ENCODE measurements around the gene AK5.
"Not testable (repeated sequence)": the region's sequence is repeated elsewhere in the genome, so short reads cannot be mapped to it uniquely, and the experiment has no call there.

AK5 gene

GRCh38 chr1:77413541-77414335, 131.9 kb downstream of the AK5 start:
- H3K9me3 ChIP-seq (ENCODE audit: control insufficient read depth, insufficient read depth, low read depth, low read length), result no peaks in the 10 kb centered on the region; the same call in 1 of the 2 replicates
- H3K4me3 ChIP-seq (ENCODE audit: low read depth, low read length), result no peak overlapping the region
- H3K4me1 ChIP-seq (ENCODE audit: control insufficient read depth, insufficient read depth, low read length), result 0 out of 2 replicates have a peak, but pooled peaks cover 5% of the 10 kb centered on the region
- no peaks in the 10 kb centered on the region for H3K36me3 ChIP-seq (ENCODE audit: control insufficient read depth, insufficient read depth, low read length)
- H3K27ac ChIP-seq (ENCODE audit: low read depth, low read length), result no peak overlapping the region
- H3K9ac ChIP-seq (ENCODE audit: low read length), result no peak overlapping the region
- no peaks in the 10 kb centered on the region for H3K27me3 ChIP-seq (ENCODE audit: control insufficient read depth, insufficient read depth, low read length)

GRCh38 chr1:77415579-77415978, 133.8 kb downstream of the AK5 start:
- H3K27ac ChIP-seq (ENCODE audit: low read depth, low read length), result no peak overlapping the region
- no peaks in the 10 kb centered on the region for H3K27me3 ChIP-seq (ENCODE audit: control insufficient read depth, insufficient read depth, low read length)
- H3K4me3 ChIP-seq (ENCODE audit: low read depth, low read length), result no peak overlapping the region
- H3K4me1 ChIP-seq (ENCODE audit: control insufficient read depth, insufficient read depth, low read length), result 0 out of 2 replicates have a peak, but pooled peaks cover 5% of the 10 kb centered on the region
- H3K36me3 ChIP-seq (ENCODE audit: control insufficient read depth, insufficient read depth, low read length), result no peaks in the 10 kb centered on the region
- no peaks in the 10 kb centered on the region; the same call in 1 of the 2 replicates for H3K9me3 ChIP-seq (ENCODE audit: control insufficient read depth, insufficient read depth, low read depth, low read length)
- no peak overlapping the region for H3K9ac ChIP-seq (ENCODE audit: low read length)

GRCh38 chr1:77416692-77417450, 135.1 kb downstream of the AK5 start:
- Histone ChIP-seq H3K27me3 (ENCODE audit: control insufficient read depth, insufficient read depth, low read length) (no peaks in the 10 kb centered on the region), H3K9ac (ENCODE audit: low read length) (no peak overlapping the region), H3K9me3 (ENCODE audit: control insufficient read depth, insufficient read depth, low read depth, low read length) (no peaks in the 10 kb centered on the region; the same call in 1 of the 2 replicates), H3K4me1 (ENCODE audit: control insufficient read depth, insufficient read depth, low read length) (0 out of 2 replicates have a peak, but pooled peaks cover 5% of the 10 kb centered on the region), H3K27ac (ENCODE audit: low read depth, low read length) (no peak overlapping the region), H3K4me3 (ENCODE audit: low read depth, low read length) (no peak overlapping the region), H3K36me3 (ENCODE audit: control insufficient read depth, insufficient read depth, low read length) (no peaks in the 10 kb centered on the region)

- not testable (repeated sequence) for H3K9ac ChIP-seq (ENCODE audit: low read length); H3K36me3 ChIP-seq (ENCODE audit: control insufficient read depth, insufficient read depth, low read length); H3K27me3 ChIP-seq (ENCODE audit: control insufficient read depth, insufficient read depth, low read length); H3K4me3 ChIP-seq (ENCODE audit: low read depth, low read length); H3K9me3 ChIP-seq (ENCODE audit: control insufficient read depth, insufficient read depth, low read depth, low read length); H3K27ac ChIP-seq (ENCODE audit: low read depth, low read length); H3K4me1 ChIP-seq (ENCODE audit: control insufficient read depth, insufficient read depth, low read length)
These were observed 136.2 kb downstream of the AK5 start for GRCh38 chr1:77418055-77418454.

DNA sequence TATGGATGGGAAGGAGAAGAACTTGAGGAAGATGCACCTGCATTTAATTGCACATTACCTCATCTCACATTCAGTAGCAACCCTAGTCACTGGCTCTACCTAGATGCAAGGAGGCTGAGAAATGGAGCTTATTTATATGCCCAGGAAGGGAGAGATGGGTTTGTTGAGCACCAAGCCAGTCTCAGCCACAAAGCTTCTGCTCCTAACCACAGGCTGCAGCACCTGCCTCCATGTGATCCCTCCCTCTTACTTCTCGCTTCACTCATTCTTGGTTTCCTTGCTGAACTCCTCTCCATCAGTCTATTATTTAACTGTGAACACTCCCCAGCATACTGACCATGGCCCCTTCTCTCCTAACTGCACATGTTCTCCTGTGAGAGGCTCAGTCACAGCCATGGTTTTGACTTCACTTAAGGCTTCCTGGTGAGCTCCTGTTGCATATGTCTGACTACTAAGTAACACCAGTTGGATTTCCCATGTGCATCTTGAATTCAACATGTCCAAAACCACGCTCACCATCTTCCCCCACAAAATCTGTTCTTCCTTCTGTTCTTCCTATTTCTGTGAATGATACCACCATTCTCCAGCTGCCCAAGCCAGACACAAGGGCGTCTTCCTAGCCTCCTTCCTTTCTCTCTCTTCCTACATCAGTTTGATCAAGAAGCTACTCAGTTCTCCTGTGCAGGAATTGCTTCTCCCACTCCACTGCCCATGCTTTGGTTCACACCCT, 139.8 kb downstream of the AK5 start:
- Histone ChIP-seq H3K36me3 (ENCODE audit: control insufficient read depth, insufficient read depth, low read length) (no peaks in the 10 kb centered on the region), H3K4me1 (ENCODE audit: control insufficient read depth, insufficient read depth, low read length) (no peaks in the 10 kb centered on the region), H3K27me3 (ENCODE audit: control insufficient read depth, insufficient read depth, low read length) (no peaks in the 10 kb centered on the region), H3K9me3 (ENCODE audit: control insufficient read depth, insufficient read depth, low read depth, low read length) (peaks cover 3% of the 10 kb centered on the region; the same call in 1 of the 2 replicates), H3K9ac (ENCODE audit: low read length) (no peak overlapping the region), H3K27ac (ENCODE audit: low read depth, low read length) (no peak overlapping the region), H3K4me3 (ENCODE audit: low read depth, low read length) (no peak overlapping the region)

DNA sequence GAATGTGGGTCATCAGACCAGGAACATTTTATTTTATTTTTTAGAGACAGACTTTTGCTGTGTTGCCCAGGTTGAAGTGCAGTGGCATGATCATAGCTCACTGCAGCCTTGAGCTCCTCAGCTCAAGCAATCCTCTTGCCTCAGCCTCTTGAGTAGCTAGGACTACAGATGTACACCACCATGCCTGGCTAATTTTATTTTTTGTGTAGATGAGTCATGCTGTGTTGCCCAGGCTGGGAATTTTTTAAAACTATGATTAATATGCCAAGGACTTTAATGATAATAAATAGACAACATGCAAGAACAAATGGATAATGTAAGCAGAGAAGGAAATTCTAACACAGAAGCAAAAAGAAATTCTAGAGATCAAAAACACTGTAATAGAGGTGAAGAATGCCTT, 142.4 kb downstream of the AK5 start:
- Histone ChIP-seq H3K36me3 (ENCODE audit: control insufficient read depth, insufficient read depth, low read length) (no peaks in the 10 kb centered on the region), H3K4me1 (ENCODE audit: control insufficient read depth, insufficient read depth, low read length) (no peaks in the 10 kb centered on the region), H3K4me3 (ENCODE audit: low read depth, low read length) (no peak overlapping the region), H3K27me3 (ENCODE audit: control insufficient read depth, insufficient read depth, low read length) (no peaks in the 10 kb centered on the region), H3K9ac (ENCODE audit: low read length) (no peak overlapping the region), H3K27ac (ENCODE audit: low read depth, low read length) (no peak overlapping the region), H3K9me3 (ENCODE audit: control insufficient read depth, insufficient read depth, low read depth, low read length) (peaks cover 13% of the 10 kb centered on the region)

DNA sequence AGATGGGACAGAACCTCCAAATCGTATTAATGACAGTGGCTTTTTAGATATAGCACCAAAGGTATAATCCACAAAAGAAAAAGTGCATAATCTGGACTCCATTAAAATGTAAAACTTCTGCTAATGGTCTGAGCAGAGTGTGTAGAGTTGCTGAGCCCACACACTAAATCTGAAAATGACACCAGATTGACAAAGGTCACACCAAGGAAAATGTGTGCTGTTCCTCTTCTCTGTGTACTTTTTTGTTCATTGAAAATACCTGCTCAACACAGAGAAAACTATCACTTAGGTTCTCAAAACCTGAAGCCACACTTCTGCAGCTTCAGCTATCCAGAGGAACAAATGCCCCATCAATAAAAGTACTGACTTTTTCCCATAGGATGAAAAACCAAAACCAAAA, 146.2 kb downstream of the AK5 start:
- Histone ChIP-seq H3K27ac (ENCODE audit: low read depth, low read length) (no peak overlapping the region), H3K36me3 (ENCODE audit: control insufficient read depth, insufficient read depth, low read length) (no peaks in the 10 kb centered on the region), H3K4me3 (ENCODE audit: low read depth, low read length) (no peak overlapping the region), H3K9me3 (ENCODE audit: control insufficient read depth, insufficient read depth, low read depth, low read length) (peaks cover 13% of the 10 kb centered on the region), H3K9ac (ENCODE audit: low read length) (no peak overlapping the region), H3K27me3 (ENCODE audit: control insufficient read depth, insufficient read depth, low read length) (no peaks in the 10 kb centered on the region), H3K4me1 (ENCODE audit: control insufficient read depth, insufficient read depth, low read length) (no peaks in the 10 kb centered on the region)

DNA sequence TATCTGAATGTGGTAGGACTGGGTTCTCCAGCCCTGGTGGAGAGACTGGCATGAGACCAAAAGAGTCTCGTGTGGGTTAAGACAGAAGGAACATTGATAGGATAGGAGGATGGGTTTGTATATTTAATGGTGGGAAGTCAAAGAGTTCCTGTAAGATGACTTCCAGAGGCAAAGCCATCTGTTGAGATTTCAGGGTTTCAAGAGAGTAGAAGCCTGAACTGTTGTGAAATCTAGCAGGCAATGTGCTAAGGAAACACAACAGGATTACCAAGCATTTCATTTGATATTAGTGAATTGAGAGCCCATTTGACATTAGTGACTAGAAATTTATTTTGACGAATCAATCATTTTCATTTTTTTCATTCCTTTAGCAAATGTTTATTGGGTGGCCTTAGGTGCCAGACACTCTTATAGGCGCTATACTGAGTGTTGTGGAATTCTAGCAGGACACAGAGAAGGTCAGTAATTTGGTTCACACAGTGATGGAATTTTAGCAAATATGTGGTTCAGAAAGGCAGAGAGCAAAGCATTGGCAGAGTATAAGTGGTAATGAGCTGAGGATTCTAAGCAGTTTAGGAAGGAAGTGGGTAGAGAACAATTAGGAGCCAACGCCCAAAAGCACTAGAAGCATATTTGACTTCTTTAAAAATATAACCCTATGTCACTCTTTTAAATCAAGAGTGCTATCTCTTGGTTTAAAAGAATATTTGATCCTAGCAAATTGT, 149.3 kb downstream of the AK5 start:
- no peak overlapping the region for H3K4me3 ChIP-seq (ENCODE audit: low read depth, low read length)
- no peak overlapping the region for H3K9ac ChIP-seq (ENCODE audit: low read length)
- H3K9me3 ChIP-seq (ENCODE audit: control insufficient read depth, insufficient read depth, low read depth, low read length), result peaks cover 13% of the 10 kb centered on the region
- H3K36me3 ChIP-seq (ENCODE audit: control insufficient read depth, insufficient read depth, low read length), result no peaks in the 10 kb centered on the region
- no peaks in the 10 kb centered on the region for H3K27me3 ChIP-seq (ENCODE audit: control insufficient read depth, insufficient read depth, low read length)
- no peaks in the 10 kb centered on the region for H3K4me1 ChIP-seq (ENCODE audit: control insufficient read depth, insufficient read depth, low read length)
- no peak overlapping the region for H3K27ac ChIP-seq (ENCODE audit: low read depth, low read length)

GRCh38 chr1:77433934-77434333, 152.1 kb downstream of the AK5 start:
- Histone ChIP-seq H3K9me3 (ENCODE audit: control insufficient read depth, insufficient read depth, low read depth, low read length) (no peaks in the 10 kb centered on the region), H3K4me1 (ENCODE audit: control insufficient read depth, insufficient read depth, low read length) (no peaks in the 10 kb centered on the region), H3K27ac (ENCODE audit: low read depth, low read length) (no peak overlapping the region), H3K9ac (ENCODE audit: low read length) (no peak overlapping the region), H3K4me3 (ENCODE audit: low read depth, low read length) (no peak overlapping the region), H3K36me3 (ENCODE audit: control insufficient read depth, insufficient read depth, low read length) (no peaks in the 10 kb centered on the region), H3K27me3 (ENCODE audit: control insufficient read depth, insufficient read depth, low read length) (no peaks in the 10 kb centered on the region)

DNA sequence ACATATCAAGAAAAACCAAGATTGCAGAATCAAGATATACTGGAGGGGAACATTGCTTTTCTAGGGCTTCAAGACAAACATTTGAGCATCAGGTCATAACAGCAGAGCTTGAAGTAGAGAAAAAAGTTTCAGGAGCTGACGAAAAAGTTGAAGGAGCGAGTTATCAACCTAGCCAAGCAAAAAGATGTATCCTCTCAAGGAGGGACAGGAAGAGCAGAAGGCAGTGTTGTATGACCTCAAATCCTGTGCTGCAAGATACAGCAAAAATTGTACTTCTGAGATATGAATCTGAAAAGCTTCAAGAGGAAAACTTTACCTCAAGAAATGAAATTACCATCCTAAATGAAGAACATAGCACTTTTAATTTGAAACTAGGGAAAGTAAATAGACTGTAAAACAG, 153.1 kb downstream of the AK5 start:
- Histone ChIP-seq H3K36me3 (ENCODE audit: control insufficient read depth, insufficient read depth, low read length) (no peaks in the 10 kb centered on the region), H3K27me3 (ENCODE audit: control insufficient read depth, insufficient read depth, low read length) (no peaks in the 10 kb centered on the region), H3K4me1 (ENCODE audit: control insufficient read depth, insufficient read depth, low read length) (no peaks in the 10 kb centered on the region), H3K27ac (ENCODE audit: low read depth, low read length) (no peak overlapping the region), H3K9ac (ENCODE audit: low read length) (no peak overlapping the region), H3K4me3 (ENCODE audit: low read depth, low read length) (no peak overlapping the region), H3K9me3 (ENCODE audit: control insufficient read depth, insufficient read depth, low read depth, low read length) (no peaks in the 10 kb centered on the region)

All from HUES6 (cell line).